ENCODE data around the gene FBXW5. TPM values are rescaled to one million over a fixed set of nuclear protein-coding genes. Genes with fewer than 3 reads are reported as not detected.
A peak's percentile ranks its signal among the peaks of the same experiment; 100 is the strongest.

FBXW5 gene
- total and polyA plus RNA-seq, 4 donors, result 56.6 to 118 (median 99.2) TPM

DNA sequence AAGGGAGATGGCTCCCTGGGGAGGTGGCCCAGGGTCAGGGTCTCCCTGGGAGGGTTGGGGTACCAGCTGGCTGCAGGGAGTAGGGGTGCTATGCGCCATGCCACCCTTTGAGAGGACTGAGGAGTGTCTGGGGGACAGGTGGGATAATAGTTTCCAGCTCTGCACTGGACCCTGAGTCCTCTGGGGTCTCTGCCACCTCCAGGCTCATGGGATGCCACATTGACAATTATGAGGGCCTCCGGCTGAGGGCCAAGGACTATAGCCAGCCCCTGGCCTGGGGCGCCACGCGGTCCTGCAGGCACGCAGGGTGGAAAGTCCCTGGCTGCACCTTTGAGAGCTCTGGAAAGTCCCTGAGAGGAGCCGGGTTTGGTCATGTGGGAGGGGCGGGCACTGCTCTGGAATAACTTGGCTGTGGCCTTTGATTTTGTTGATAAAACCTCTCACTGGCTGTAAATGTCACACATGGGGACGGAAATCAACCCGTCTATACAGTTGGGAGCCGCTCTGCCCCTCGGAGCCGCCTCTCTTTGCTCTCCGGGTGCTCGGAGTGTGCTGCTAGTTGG, 42.2 kb downstream of the FBXW5 start:
- 30 to 52% methylated on average over 15 of the region's 15 CpGs for WGBS, 2 donors
- no peaks in the 10 kb centered on the region for H3K27me3 ChIP-seq (ENCODE audit: control insufficient read depth in 3 of 3, insufficient read depth in 3 of 3, low read length in 2 of 3)
- H3K36me3 ChIP-seq (ENCODE audit: control insufficient read depth in 4 of 4, insufficient read depth in 4 of 4, low read length in 4 of 4), result peaks cover 0 to 25% (median 12%) of the 10 kb centered on the region in 4 donors
- TF ChIP-seq, protein P1, sequence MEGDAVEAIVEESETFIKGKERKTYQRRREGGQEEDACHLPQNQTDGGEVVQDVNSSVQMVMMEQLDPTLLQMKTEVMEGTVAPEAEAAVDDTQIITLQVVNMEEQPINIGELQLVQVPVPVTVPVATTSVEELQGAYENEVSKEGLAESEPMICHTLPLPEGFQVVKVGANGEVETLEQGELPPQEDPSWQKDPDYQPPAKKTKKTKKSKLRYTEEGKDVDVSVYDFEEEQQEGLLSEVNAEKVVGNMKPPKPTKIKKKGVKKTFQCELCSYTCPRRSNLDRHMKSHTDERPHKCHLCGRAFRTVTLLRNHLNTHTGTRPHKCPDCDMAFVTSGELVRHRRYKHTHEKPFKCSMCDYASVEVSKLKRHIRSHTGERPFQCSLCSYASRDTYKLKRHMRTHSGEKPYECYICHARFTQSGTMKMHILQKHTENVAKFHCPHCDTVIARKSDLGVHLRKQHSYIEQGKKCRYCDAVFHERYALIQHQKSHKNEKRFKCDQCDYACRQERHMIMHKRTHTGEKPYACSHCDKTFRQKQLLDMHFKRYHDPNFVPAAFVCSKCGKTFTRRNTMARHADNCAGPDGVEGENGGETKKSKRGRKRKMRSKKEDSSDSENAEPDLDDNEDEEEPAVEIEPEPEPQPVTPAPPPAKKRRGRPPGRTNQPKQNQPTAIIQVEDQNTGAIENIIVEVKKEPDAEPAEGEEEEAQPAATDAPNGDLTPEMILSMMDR (IDR thresholded peaks at IDR 0.05; ENCODE audit: control extremely low read depth, extremely low read depth), result no peak
- no peak overlapping the region for H3K4me3 ChIP-seq
- peak overlapping the region; percentile 78 to 94 for H3K27ac ChIP-seq (ENCODE audit: low read depth in 1 of 2, low read length in 1 of 2)
- no peak overlapping the region for H3K9ac ChIP-seq (ENCODE audit: insufficient read depth in 1 of 2, low read length in 2 of 2)
- H3K9me3 ChIP-seq (ENCODE audit: control insufficient read depth in 4 of 4, insufficient read depth in 3 of 4, low read length in 3 of 4), result no peaks in the 10 kb centered on the region
- H3K4me1 ChIP-seq (ENCODE audit: control insufficient read depth in 5 of 5, insufficient read depth in 5 of 5, low read length in 5 of 5), result peaks cover 0 to 17% (median 3%) of the 10 kb centered on the region in 5 donors
- DNase-seq (peak; percentile 40 to 55 (median 45)), ATAC-seq (ENCODE audit: insufficient read depth, low FRiP score) (peak; percentile 78)

DNA sequence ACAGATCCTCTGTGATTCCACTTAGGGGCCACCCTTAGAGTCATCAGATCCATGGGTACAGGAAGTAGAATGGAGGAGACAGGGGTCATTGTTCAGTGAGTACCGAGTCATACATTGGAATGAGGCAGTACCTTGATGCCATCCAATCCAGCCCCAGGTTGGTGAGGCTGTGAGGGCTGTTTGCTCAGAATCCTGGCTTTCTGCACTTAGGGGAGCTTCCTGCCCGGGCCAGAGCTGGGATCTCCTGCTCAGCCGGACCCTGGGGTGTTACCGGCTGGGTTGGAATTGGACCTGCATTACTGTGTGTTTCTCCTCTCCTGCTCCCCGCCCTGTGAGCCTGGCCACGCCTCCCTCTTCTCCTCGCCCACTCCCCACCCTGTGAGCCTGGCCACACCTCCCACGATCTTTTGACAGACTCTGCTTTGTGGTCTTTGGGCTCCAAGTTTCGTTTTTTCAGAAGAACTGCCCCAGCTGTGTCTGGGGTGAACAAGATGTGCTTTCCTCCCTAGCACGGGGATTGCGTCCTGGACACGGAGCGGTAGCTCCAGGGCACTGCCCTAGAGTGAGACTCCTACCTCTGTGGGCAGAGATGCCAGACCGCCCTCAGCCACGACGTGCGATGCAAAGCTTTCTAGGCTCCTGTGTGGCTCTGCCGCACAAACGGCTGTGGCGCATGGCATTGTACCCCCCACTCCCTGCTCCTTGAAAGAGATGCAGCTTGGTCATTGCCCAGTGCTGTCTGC, 42.9 kb downstream of the FBXW5 start:
- Histone ChIP-seq H3K36me3 (ENCODE audit: control insufficient read depth in 4 of 4, insufficient read depth in 4 of 4, low read length in 4 of 4) (peaks cover 0 to 22% (median 10%) of the 10 kb centered on the region in 4 donors), H3K27ac (ENCODE audit: low read depth in 1 of 2, low read length in 1 of 2) (peak overlapping the region; percentile 62 to 94), H3K4me1 (ENCODE audit: control insufficient read depth in 5 of 5, insufficient read depth in 5 of 5, low read length in 5 of 5) (peaks cover 0 to 17% (median 3%) of the 10 kb centered on the region in 5 donors), H3K9me3 (ENCODE audit: control insufficient read depth in 4 of 4, insufficient read depth in 3 of 4, low read length in 3 of 4) (no peaks in the 10 kb centered on the region), H3K4me3 (no peak overlapping the region), H3K27me3 (ENCODE audit: control insufficient read depth in 3 of 3, insufficient read depth in 3 of 3, low read length in 2 of 3) (no peaks in the 10 kb centered on the region), H3K9ac (ENCODE audit: insufficient read depth in 1 of 2, low read length in 2 of 2) (no peak overlapping the region)
- TF ChIP-seq, protein P1 (IDR thresholded peaks at IDR 0.05; ENCODE audit: control extremely low read depth, extremely low read depth), result no peak
- WGBS, 2 donors, result 39 to 59% methylated on average over 20 of the region's 20 CpGs
- peak in 2 of 3 donors; percentile 19 to 29 for DNase-seq
- peak; percentile 29 for ATAC-seq (ENCODE audit: insufficient read depth, low FRiP score)

DNA sequence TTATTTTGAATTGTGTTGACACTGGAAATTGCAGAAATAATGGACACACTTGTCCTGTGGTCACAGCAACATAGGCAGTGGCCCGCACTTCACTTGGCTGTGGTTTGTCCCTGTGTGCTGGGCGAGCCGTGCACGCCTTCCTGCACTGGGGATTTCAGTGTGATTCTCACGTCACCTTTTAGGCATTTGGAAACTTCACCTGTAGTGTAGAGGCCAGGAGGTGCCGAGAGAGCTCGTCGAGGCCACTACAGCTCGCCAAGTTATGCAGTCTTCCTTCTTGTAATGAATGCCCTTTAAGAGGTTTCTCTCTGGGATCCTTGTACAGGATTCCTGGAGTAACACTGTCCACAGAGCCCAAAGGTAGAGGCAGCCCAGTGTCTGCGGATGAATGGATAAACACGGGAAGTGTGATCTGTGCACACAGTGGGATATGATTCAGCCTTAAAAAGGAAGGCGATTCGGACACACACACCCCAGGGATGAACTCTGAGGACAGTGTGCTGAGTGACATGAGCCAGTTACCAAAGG, 43.5 kb downstream of the FBXW5 start:
- Histone ChIP-seq H3K36me3 (ENCODE audit: control insufficient read depth in 4 of 4, insufficient read depth in 4 of 4, low read length in 4 of 4) (peaks cover 0 to 16% (median 8%) of the 10 kb centered on the region in 4 donors), H3K27me3 (ENCODE audit: control insufficient read depth in 3 of 3, insufficient read depth in 3 of 3, low read length in 2 of 3) (no peaks in the 10 kb centered on the region), H3K27ac (ENCODE audit: low read depth in 1 of 2, low read length in 1 of 2) (peak overlapping the region; percentile 62 to 94), H3K4me1 (ENCODE audit: control insufficient read depth in 5 of 5, insufficient read depth in 5 of 5, low read length in 5 of 5) (peaks cover 0 to 17% (median 3%) of the 10 kb centered on the region in 5 donors), H3K4me3 (no peak overlapping the region), H3K9ac (ENCODE audit: insufficient read depth in 1 of 2, low read length in 2 of 2) (no peak overlapping the region), H3K9me3 (ENCODE audit: control insufficient read depth in 4 of 4, insufficient read depth in 3 of 4, low read length in 3 of 4) (no peaks in the 10 kb centered on the region)
- DNase-seq, result peak; percentile 23 to 58 (median 48)
- peak; percentile 71 for ATAC-seq (ENCODE audit: insufficient read depth, low FRiP score)
- WGBS, 2 donors, result 54 to 66% methylated on average over 13 of the region's 13 CpGs
- TF ChIP-seq, protein P1 (IDR thresholded peaks at IDR 0.05; ENCODE audit: control extremely low read depth, extremely low read depth), result no peak

Measured in lung (tissue), 12 donors.